Suprapubic skin (tissue), 4 donors: ENCODE results near the gene SLC32A1.

Source experiments
- POLR2A ChIP-seq, 2 donors: fragments of 450-650 bp; IDR thresholded peaks; one replicate each; pipeline ENCODE4 v1.6.1; 2017; ENCODE audit warnings: antibody characterized with exemption in 2 of 2, mild to moderate bottlenecking in 2 of 2, moderate library complexity in 2 of 2
- POLR2AphosphoS5 ChIP-seq, 3 donors: sonication (generic); formaldehyde crosslinking; IDR thresholded peaks; one replicate each; pipeline ENCODE4 v1.6.1; 2017; ENCODE audit warnings: antibody characterized with exemption in 3 of 3
- TF ChIP-seq, protein P1 (sequence below), 2 donors: fragments of 200-600 bp in 1 of 2; fragments of 450-650 bp in 1 of 2; sonication (generic) in 1 of 2; IDR thresholded peaks; one replicate each; pipeline ENCODE4 v1.5.1; 2016 to 2019; ENCODE audit warnings: antibody characterized with exemption in 2 of 2, mild to moderate bottlenecking in 1 of 2, moderate library complexity in 1 of 2

- TF ChIP-seq POLR2A (IDR thresholded peaks at IDR 0.05) = no peak
- TF ChIP-seq, protein P1, sequence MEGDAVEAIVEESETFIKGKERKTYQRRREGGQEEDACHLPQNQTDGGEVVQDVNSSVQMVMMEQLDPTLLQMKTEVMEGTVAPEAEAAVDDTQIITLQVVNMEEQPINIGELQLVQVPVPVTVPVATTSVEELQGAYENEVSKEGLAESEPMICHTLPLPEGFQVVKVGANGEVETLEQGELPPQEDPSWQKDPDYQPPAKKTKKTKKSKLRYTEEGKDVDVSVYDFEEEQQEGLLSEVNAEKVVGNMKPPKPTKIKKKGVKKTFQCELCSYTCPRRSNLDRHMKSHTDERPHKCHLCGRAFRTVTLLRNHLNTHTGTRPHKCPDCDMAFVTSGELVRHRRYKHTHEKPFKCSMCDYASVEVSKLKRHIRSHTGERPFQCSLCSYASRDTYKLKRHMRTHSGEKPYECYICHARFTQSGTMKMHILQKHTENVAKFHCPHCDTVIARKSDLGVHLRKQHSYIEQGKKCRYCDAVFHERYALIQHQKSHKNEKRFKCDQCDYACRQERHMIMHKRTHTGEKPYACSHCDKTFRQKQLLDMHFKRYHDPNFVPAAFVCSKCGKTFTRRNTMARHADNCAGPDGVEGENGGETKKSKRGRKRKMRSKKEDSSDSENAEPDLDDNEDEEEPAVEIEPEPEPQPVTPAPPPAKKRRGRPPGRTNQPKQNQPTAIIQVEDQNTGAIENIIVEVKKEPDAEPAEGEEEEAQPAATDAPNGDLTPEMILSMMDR (IDR thresholded peaks at IDR 0.05) = no peak
- no peak for TF ChIP-seq POLR2AphosphoS5 (IDR thresholded peaks at IDR 0.05)
Observed at GRCh38 chr20:38755324-38755910, 31.1 kb downstream of the SLC32A1 start.
